NCI-H146 treated with DMSO at 0.1 percent for 48 hours (cell line): Measurements from ENCODE around the gene RHEB.

ENCODE experiments used
- DNase-seq: peaks from one replicate; lab custom pipeline; 2025; ENCODE audit not compliant: unreplicated experiment; lab: John Stamatoyannopoulos, UW

RHEB gene

GRCh38 chr7:151451626-151452571 lies 67.8 kb downstream of the RHEB start:
- DNase-seq: no peak

- DNase-seq: no peak
Measured at GRCh38 chr7:151451156-151451555, 68.5 kb downstream of the RHEB start.

- no peak for DNase-seq
Measured at GRCh38 chr7:151449990-151450389, 69.7 kb downstream of the RHEB start.

GRCh38 chr7:151448261-151449252 lies 71.1 kb downstream of the RHEB start:
- no peak for DNase-seq

GRCh38 chr7:151447901-151448260 lies 71.8 kb downstream of the RHEB start:
- no peak for DNase-seq

- no peak for DNase-seq
Measured at GRCh38 chr7:151447312-151447711, 72.4 kb downstream of the RHEB start.

- no peak for DNase-seq
Measured at GRCh38 chr7:151446412-151446811, 73.3 kb downstream of the RHEB start.

- no peak for DNase-seq
Measured at GRCh38 chr7:151444632-151445031, 75.1 kb downstream of the RHEB start.

GRCh38 chr7:151442776-151443496 lies 76.8 kb downstream of the RHEB start:
- no peak for DNase-seq

- no peak for DNase-seq
Measured at GRCh38 chr7:151440799-151441445, 78.8 kb downstream of the RHEB start.

- DNase-seq: no peak
Measured at GRCh38 chr7:151439855-151440798, 79.6 kb downstream of the RHEB start, which contains the start of gene CRYGN. CRYGN (minus strand) TSS chr7:151440141; CDS start chr7:151439917, 224 bp downstream.

- no peak for DNase-seq
Measured at GRCh38 chr7:151438864-151439601, 80.7 kb downstream of the RHEB start.

GRCh38 chr7:151437866-151438516 lies 81.7 kb downstream of the RHEB start:
- no peak for DNase-seq

GRCh38 chr7:151437159-151437553 lies 82.5 kb downstream of the RHEB start:
- no peak for DNase-seq

GRCh38 chr7:151436446-151437158 lies 83.1 kb downstream of the RHEB start:
- no peak for DNase-seq

- DNase-seq: no peak
Measured at GRCh38 chr7:151435971-151436370, 83.7 kb downstream of the RHEB start.

- DNase-seq: no peak
Measured at GRCh38 chr7:151435103-151435916, 84.4 kb downstream of the RHEB start.
